ENCODE data around the gene IGHMBP2. TPM values are rescaled to one million over a fixed set of nuclear protein-coding genes. Genes with fewer than 3 reads are reported as not detected.

The IGHMBP2 gene
- total and polyA plus RNA-seq, 2 experiments from 2014 or later, result 14.3 to 27.7 TPM

- H3K27me3 ChIP-seq (ENCODE audit: insufficient read depth), result no peaks in the 10 kb centered on the region
- no peaks in the 10 kb centered on the region for H4K20me1 ChIP-seq (replicated peaks; ENCODE audit: insufficient read depth)
- DNase-seq (ENCODE audit: low spot score), result no peak
- no peaks in the 10 kb centered on the region for H3F3A ChIP-seq (replicated peaks; ENCODE audit: low read depth)
- no peaks in the 10 kb centered on the region for H3K9me2 ChIP-seq (ENCODE audit: insufficient read depth)
- no peak overlapping the region for H2AFZ ChIP-seq
- H3K36me3 Mint-ChIP-seq (ENCODE audit: low read depth), result no peaks in the 10 kb centered on the region
- no peaks in the 10 kb centered on the region for H3K36me3 ChIP-seq (ENCODE audit: insufficient read depth)
- H3K4me3 ChIP-seq, result no peak overlapping the region
- no peaks in the 10 kb centered on the region for H3K79me2 ChIP-seq (replicated peaks; ENCODE audit: insufficient read depth)
- no peak overlapping the region for H3K4me3 Mint-ChIP-seq
- H3K27ac Mint-ChIP-seq, result no peak overlapping the region
- ATAC-seq, result no peak
- no peak overlapping the region for H3K27ac ChIP-seq (ENCODE audit: low read depth)
- no peak overlapping the region for H3K4me2 ChIP-seq
- H3K4me1 ChIP-seq (ENCODE audit: insufficient read depth), result peaks cover 16% of the 10 kb centered on the region
- H3K4me1 Mint-ChIP-seq, result peaks cover 32% of the 10 kb centered on the region
- H3K27me3 Mint-ChIP-seq (ENCODE audit: insufficient read depth, low read depth, poor library complexity), result peaks cover 24% of the 10 kb centered on the region
- TF ChIP-seq EZH2 (IDR thresholded peaks at IDR 0.05; ENCODE audit: low read depth, unreplicated experiment) (no peak), NANOG (IDR thresholded peaks at IDR 0.05; ENCODE audit: borderline replicate concordance) (no peak), ZNF114 (CRISPR knock-in tag; IDR thresholded peaks at IDR 0.05) (no peak), ZNF331 (CRISPR knock-in tag; IDR thresholded peaks at IDR 0.05; ENCODE audit: low read depth) (no peak)
- no peaks in the 10 kb centered on the region for H3K9me3 Mint-ChIP-seq
These were observed 31.3 kb upstream of the IGHMBP2 start for GRCh38 chr11:68872216-68873003.

GRCh38 chr11:68878022-68878421 is 25.7 kb upstream of the IGHMBP2 start:
- no peaks in the 10 kb centered on the region for H4K20me1 ChIP-seq (replicated peaks; ENCODE audit: insufficient read depth)
- no peaks in the 10 kb centered on the region for H3K27me3 ChIP-seq (ENCODE audit: insufficient read depth)
- TF ChIP-seq STAT1 (IDR thresholded peaks at IDR 0.05; ENCODE audit: unreplicated experiment), result no peak
- 0 out of 3 replicates have a peak, but pooled peaks cover 4% of the 10 kb centered on the region for H3K4me1 Mint-ChIP-seq
- no peak overlapping the region for H2AFZ ChIP-seq
- H3K36me3 ChIP-seq (ENCODE audit: insufficient read depth), result no peaks in the 10 kb centered on the region
- H3K27me3 Mint-ChIP-seq (ENCODE audit: insufficient read depth, low read depth, poor library complexity), result peaks cover 6% of the 10 kb centered on the region
- no peak overlapping the region for H3K4me2 ChIP-seq
- H3K79me2 ChIP-seq (replicated peaks; ENCODE audit: insufficient read depth), result no peaks in the 10 kb centered on the region
- 0 out of 2 replicates have a peak, but pooled peaks cover 3% of the 10 kb centered on the region for H3K4me1 ChIP-seq (ENCODE audit: insufficient read depth)
- H3K36me3 Mint-ChIP-seq (ENCODE audit: low read depth), result peaks cover 4% of the 10 kb centered on the region; the same call in 2 of the 3 replicates
- no peaks in the 10 kb centered on the region; the same call in 2 of the 3 replicates for H3K9me3 Mint-ChIP-seq
- H3F3A ChIP-seq (replicated peaks; ENCODE audit: low read depth), result no peaks in the 10 kb centered on the region
- DNase-seq (ENCODE audit: low spot score), result no peak
- no peak overlapping the region for H3K27ac ChIP-seq (ENCODE audit: low read depth)
- H3K4me3 ChIP-seq, result no peak overlapping the region
- no peak overlapping the region for H3K4me3 Mint-ChIP-seq
- no peak overlapping the region for H3K27ac Mint-ChIP-seq
- no peaks in the 10 kb centered on the region for H3K9me2 ChIP-seq (ENCODE audit: insufficient read depth)
- no peak for ATAC-seq

- Histone ChIP-seq H3K9me2 (ENCODE audit: insufficient read depth) (no peaks in the 10 kb centered on the region), H3K4me3 (no peak overlapping the region), H3K79me2 (replicated peaks; ENCODE audit: insufficient read depth) (no peaks in the 10 kb centered on the region), H3K27ac (ENCODE audit: low read depth) (no peak overlapping the region), H3F3A (replicated peaks; ENCODE audit: low read depth) (no peaks in the 10 kb centered on the region), H3K27me3 (ENCODE audit: insufficient read depth) (no peaks in the 10 kb centered on the region), H3K4me2 (no peak overlapping the region), H3K4me1 (ENCODE audit: insufficient read depth) (0 out of 2 replicates have a peak, but pooled peaks cover 3% of the 10 kb centered on the region), H4K20me1 (replicated peaks; ENCODE audit: insufficient read depth) (no peaks in the 10 kb centered on the region), H3K36me3 (ENCODE audit: insufficient read depth) (no peaks in the 10 kb centered on the region), H2AFZ (no peak overlapping the region)
- H3K27ac Mint-ChIP-seq, result no peak overlapping the region
- 0 out of 3 replicates have a peak, but pooled peaks cover 4% of the 10 kb centered on the region for H3K4me1 Mint-ChIP-seq
- no peaks in the 10 kb centered on the region for H3K27me3 Mint-ChIP-seq (ENCODE audit: insufficient read depth, low read depth, poor library complexity)
- peaks cover 4% of the 10 kb centered on the region for H3K36me3 Mint-ChIP-seq (ENCODE audit: low read depth)
- DNase-seq (ENCODE audit: low spot score) (no peak), ATAC-seq (no peak)
- no peak overlapping the region for H3K4me3 Mint-ChIP-seq
- no peaks in the 10 kb centered on the region; the same call in 2 of the 3 replicates for H3K9me3 Mint-ChIP-seq
- TF ChIP-seq NANOG (IDR thresholded peaks at IDR 0.05; ENCODE audit: borderline replicate concordance) (no peak), ZNF462 (CRISPR knock-in tag; IDR thresholded peaks at IDR 0.05) (no peak), STAT1 (IDR thresholded peaks at IDR 0.05; ENCODE audit: unreplicated experiment) (no peak), EZH2phosphoT487 (IDR thresholded peaks at IDR 0.05; ENCODE audit: unreplicated experiment) (no peak), POLR2AphosphoS5 (IDR thresholded peaks at IDR 0.05; ENCODE audit: low read depth) (no peak), ZNF331 (CRISPR knock-in tag; IDR thresholded peaks at IDR 0.05; ENCODE audit: low read depth) (no peak), CREB1 (CRISPR knock-in tag; IDR thresholded peaks at IDR 0.05; ENCODE audit: low read depth) (no peak), JUNB (IDR thresholded peaks at IDR 0.05; ENCODE audit: unreplicated experiment) (no peak)
These were observed 22.8 kb upstream of the IGHMBP2 start for GRCh38 chr11:68880851-68881250.
